Esophagus mucosa (tissue), 1 donor: ENCODE measurements around the gene FAM13B. TPM values are rescaled to one million over a fixed set of nuclear protein-coding genes. Genes with fewer than 3 reads are reported as not detected.
"Not testable (repeated sequence)": the region's sequence is repeated elsewhere in the genome, so short reads cannot be mapped to it uniquely, and the experiment has no call there.

ENCODE experiments used
- ATAC-seq: fragments of 200-7000 bp; cut with Tn5 transposase; one replicate; pipeline ENCODE4 v1.9.1; 2020
- total RNA-seq: library from RNA; stranded (reverse); gene quantifications from one replicate; pipeline ENCODE4 v1.2.4, GENCODE V29; 2023
- donor health status: DM: yes; HTN: yes; CAD: no.

The FAM13B gene
- total RNA-seq, 1 donor from 2014 or later, result 14.5 TPM

DNA sequence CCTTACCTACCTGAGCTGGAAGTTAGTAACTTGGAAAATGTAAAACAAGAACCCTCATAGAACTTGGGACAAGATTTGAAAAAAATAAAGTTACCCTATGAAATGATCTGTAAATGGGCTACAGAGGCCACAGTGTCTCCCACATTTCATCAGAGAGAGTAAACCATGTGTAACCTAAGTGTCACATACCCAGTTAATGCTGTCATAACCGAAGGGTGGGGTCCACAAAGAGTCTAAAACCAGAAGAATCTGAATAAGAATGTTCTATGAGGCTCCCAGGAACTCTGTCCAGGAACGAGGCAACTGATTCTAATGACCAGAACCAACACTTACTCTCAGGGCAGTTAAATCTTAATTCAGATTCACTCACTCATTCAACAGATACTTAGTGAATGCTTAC is 1.0 kb upstream of the FAM13B start:
- ATAC-seq, result no peak

GRCh38 chr5:138033386-138033808 is 518 bp upstream of the FAM13B start:
- ATAC-seq, result peak; percentile 6

DNA sequence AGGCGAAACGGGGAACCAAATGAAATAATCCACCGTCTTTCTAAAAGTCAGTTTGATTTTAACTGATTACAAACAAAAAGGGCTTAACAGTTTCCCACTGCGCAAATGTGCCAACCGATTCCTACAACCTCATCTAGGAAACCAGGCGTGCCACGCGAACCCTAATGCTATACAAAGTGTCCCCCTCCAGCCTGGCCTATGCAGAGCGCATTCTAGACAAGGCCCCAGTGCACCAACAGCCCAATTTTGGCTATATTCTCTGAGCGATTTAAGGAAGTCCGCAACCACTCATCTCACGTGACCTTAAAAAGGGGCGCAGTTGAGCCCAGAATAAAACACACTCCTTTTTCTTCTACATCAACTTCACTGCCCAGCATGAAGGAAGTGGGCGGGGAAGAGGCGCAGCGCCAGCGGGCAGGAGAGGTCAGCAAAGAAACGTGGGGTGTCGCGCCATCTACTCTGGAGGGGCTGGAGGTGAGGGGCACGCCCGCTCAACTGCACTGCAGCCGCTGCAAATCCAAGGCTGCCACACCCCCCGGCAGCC is 779 bp downstream of the FAM13B start:
- ATAC-seq, result peak; percentile 48

GRCh38 chr5:138029944-138030343 is 2.9 kb downstream of the FAM13B start:
- no peak for ATAC-seq

DNA sequence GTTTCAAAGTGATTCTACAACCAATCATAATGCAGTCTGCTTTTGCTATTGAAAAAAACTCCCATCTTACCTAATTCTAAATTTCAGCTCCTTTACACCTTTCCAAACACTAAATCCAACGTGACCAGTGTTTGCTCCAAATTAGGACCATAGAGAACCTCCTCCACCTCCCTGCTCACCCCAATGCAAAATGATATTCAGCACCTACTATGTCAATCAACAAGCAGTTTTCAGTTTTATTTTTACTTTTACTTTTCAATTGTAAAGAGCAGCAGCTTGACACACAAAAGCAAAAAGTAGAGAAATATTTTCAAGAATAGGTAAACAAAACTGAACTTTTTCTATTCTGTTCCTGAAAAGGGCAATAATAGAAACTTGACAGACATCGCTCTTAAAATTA is 3.4 kb downstream of the FAM13B start:
- no peak for ATAC-seq

DNA sequence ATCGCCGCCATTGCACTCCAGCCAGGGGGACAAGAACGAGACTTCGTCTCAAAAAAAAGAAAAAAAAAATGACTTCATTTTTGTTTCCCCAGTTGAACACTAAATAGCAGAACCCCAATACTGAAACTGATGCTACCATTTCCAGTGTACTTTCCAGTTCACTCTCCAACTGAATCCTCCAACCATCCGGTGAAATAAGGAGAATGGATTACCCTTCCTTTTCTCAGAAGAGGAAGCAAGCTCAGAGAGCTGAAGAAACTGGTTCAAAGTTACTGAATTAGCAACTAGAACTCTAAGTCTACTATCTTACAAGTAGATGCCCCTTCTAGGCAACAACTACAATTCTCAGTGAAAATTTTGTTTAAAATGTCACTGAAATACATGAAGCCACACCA is 3.9 kb downstream of the FAM13B start:
- ATAC-seq, result no peak

GRCh38 chr5:138028262-138028970 is 4.5 kb downstream of the FAM13B start:
- ATAC-seq, result not testable (repeated sequence)

GRCh38 chr5:138026793-138027192 is 6.1 kb downstream of the FAM13B start:
- ATAC-seq, result not testable (repeated sequence)

- ATAC-seq, result no peak
Measured at GRCh38 chr5:138025285-138025684, 7.6 kb downstream of the FAM13B start.

DNA sequence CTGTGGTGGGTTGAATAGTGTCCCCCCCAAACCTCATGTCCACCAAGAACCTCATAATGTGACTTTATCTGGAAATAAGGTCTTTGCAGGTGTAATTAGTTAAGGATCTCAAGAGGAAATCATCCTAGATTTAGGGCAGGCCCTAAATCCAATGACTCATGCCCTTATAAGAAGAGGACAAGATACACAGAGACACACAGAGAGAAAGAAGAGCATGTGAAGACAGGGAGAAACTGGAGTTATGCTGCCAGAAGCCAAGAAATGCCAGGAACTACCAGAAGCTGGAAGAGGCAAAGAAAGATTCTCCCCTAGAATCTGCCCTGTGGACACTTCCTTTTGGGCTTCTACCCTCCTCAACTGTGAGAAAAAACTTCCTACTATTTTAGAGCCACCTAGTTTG is 8.8 kb downstream of the FAM13B start:
- no peak for ATAC-seq

DNA sequence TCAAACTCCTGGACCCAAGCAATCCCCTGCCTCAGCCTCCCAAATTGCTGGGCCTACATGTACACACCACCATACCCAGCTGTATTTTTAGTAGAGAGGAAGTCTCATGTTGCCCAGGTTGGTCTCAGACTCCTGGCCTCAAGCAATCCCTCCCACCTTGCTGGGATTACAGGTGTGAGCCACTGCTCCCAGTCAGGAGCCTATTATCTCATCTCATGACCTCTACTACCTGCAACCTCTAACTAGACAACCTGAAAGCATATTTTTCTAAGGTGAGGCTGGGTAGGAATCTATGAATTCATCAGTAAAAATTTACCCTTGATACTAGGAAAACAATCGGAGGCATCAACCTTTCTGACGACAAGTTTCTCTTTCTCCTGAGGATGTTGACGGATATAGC is 10.0 kb downstream of the FAM13B start:
- ATAC-seq, result no peak

- ATAC-seq, result no peak
Measured at GRCh38 chr5:138021771-138022170, 11.1 kb downstream of the FAM13B start.

DNA sequence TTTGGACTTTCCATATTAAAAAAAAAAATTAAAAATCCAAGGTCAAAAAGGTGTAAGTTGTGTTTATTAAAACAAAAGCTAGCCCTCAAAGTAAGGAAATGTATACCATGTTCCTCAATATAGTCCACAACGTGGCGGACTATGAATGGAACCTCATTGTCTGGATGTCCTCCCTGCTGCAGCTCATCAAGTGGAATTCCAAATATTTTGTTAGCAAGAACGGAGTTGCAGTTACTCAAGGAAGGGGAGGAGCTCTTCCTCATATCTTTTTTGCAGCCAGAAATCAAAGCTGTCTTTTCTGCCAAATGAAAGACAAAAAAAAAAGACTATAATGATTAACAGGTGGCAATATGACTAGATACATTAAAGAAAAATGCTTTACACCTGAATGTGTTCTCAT is 14.0 kb downstream of the FAM13B start:
- ATAC-seq, result no peak

DNA sequence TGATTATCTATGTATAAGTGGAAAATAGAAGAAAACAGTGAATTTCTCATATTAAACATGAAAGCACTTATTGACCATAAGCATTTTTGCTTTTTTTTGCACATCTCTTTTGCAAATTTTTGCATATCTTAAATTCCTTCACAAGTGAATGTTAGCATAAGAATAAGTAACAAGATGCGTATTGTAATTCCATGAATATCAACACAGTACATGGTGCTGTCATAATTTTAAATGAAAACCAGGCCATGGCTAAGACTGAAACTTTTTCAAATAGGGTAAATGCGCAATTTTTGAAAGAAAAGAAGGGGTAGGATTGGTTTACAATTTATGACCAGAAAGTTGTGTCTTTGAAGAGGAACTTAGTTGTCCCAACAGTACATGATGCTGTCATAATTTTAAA is 17.0 kb downstream of the FAM13B start:
- no peak for ATAC-seq

DNA sequence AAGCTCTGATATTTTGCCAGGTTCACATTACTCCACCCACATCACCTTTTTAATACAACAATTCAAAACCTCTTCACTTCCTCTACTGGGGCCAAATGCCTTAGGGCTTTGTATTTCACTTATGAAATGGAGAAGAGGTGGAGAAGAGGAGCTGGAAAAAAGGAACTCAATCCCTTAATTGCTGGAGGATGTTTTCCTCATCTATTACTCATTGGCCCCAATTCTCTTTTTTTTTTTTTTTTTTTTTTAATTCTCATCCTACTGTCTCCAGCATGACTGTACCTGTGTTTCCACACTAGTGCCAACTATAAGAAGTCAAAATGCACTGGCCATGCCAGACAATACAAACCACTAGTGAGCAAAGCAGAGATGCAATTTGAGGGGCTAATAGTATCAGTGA is 20.9 kb downstream of the FAM13B start:
- ATAC-seq, result peak; percentile 84

DNA sequence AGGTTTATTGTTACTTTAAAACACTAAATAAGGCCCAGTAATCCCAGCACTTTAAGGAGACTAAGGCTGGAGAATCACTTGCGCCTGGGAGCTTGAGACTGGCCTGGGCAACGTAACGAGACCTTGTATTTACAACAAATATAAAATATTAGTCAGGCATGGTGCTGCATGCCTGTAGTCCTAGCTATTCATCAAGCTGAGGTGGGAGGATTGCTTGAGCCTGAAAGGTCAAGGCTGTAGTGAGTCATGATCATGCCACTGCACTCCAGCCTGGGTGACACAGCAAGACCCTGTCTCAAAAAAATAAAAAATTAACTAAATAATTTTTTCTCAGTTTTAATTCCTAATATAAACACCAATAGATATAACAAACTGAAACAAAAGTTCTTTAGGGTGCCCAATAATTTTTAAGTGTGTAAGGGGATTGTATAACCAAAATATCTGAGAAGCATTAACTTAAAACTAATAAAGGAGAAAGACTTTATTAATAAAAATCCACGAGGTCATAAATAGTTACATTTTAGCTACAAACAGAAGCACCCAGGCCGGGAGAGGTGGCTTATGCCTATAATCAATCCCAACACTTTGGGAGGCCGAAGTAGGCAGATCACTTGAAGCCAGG is 32.7 kb downstream of the FAM13B start:
- ATAC-seq, result no peak

DNA sequence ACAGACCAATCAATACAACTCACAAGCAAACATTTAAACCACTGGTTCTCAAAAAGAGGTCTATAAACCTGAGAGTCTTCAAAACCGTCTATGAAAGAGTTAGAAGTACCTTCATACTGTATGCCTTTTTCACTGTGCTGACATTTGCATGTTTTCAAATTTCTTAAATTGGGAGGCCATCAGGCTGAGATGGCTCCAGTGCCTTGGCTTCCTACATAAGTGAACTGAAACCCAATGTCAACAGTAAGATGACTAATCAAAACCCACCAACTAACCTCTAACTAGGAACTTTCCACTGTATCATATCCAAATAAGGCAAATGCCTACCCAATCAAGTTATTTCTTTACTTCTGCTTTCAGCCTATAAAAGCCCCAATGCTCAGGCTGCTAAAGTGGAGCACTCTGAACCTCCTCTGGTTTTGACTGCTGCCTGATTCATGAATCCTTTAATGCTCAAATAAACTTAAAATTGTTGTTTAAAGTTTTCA is 35.1 kb downstream of the FAM13B start:
- ATAC-seq, result no peak

DNA sequence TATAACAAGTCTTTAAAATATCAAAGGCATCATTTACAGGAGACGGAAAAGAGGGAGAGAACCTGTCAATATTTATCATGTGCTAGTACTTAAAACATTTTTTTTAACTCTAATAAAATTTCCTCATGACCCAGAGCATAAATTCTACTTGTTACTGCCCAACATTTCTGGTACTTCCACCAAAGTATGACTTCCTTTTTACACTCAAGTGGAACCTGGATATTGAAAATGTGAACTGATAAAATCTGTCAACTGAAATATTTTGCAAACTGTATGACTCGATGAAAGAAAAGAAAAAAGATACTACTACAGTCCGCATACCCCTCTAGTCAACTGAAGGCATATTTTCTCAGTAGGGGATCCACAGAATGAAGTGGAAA is 37.1 kb downstream of the FAM13B start:
- no peak for ATAC-seq

- ATAC-seq, result peak; percentile 44
Measured at GRCh38 chr5:137995077-137995748, 37.7 kb downstream of the FAM13B start.

GRCh38 chr5:137994556-137994955 is 38.3 kb downstream of the FAM13B start:
- no peak for ATAC-seq

- no peak for ATAC-seq
Measured at GRCh38 chr5:137989419-137989818, 43.5 kb downstream of the FAM13B start.

GRCh38 chr5:137975208-137975607 is 57.7 kb downstream of the FAM13B start:
- ATAC-seq, result no peak

DNA sequence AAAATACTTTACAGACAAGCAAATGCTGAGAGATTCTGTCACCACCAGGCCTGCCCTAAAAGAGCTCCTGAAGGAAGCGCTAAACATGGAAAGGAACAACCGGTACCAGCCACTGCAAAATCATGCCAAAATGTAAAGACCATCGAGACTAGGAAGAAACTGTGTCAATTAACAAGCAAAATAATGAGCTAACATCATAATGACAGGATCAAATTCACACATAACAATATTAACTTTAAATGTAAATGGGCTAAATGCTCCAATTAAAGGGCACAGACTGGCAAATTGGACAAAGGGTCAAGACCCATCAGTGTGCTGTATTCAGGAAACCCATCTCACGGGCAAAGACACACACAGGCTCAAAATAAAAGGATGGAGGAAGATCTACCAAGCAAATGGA is 62.5 kb downstream of the FAM13B start:
- not testable (repeated sequence) for ATAC-seq

GRCh38 chr5:137960819-137961218 is 72.1 kb downstream of the FAM13B start:
- ATAC-seq, result no peak
